ENCODE results near the gene JOSD1. TPM values are rescaled to one million over a fixed set of nuclear protein-coding genes. Genes with fewer than 3 reads are reported as not detected.
"Not testable (repeated sequence)": the region's sequence is repeated elsewhere in the genome, so short reads cannot be mapped to it uniquely, and the experiment has no call there.

JOSD1 gene
- total and polyA plus RNA-seq, 9 donors, result 32.0 to 51.7 (median 37.8) TPM

- Histone ChIP-seq H3K27me3 (ENCODE audit: control insufficient read depth, insufficient read depth, low read length) (no peaks in the 10 kb centered on the region), H3K4me3 (ENCODE audit: low read length) (peak overlapping the region; percentile 88), H3K36me3 (ENCODE audit: control insufficient read depth, insufficient read depth, low read length) (no peaks in the 10 kb centered on the region), H3K4me1 (ENCODE audit: control insufficient read depth, insufficient read depth, low read length) (peaks cover 12% of the 10 kb centered on the region), H3K9me3 (replicated peaks; ENCODE audit: control insufficient read depth, low read depth, low read length) (no peaks in the 10 kb centered on the region), H3K27ac (ENCODE audit: low read length) (peak overlapping the region; percentile 81)
- peak; percentile 25 for DNase-seq
- 22% methylated on average over 7 of the region's 16 CpGs for WGBS (ENCODE audit: insufficient coverage)
Observed at GRCh38 chr22:38657045-38657909, 43.5 kb downstream of the JOSD1 start.

GRCh38 chr22:38656256-38657044 lies 44.3 kb downstream of the JOSD1 start, which contains the start of the genes CBY1 and FAM227A:
Gene CBY1 (plus strand): TSS chr22:38656638. CDS start chr22:38668055, 11,417 bp downstream.
Gene FAM227A (minus strand): TSS chr22:38656392. CDS start chr22:38650168, 6,224 bp downstream.
- H3K9me3 ChIP-seq (replicated peaks; ENCODE audit: control insufficient read depth, low read depth, low read length), result no peaks in the 10 kb centered on the region
- WGBS (ENCODE audit: insufficient coverage), result under 1% methylated on average over 64 of the region's 66 CpGs
- peak within 1 kb of the TSS; percentile 81 for H3K27ac ChIP-seq (ENCODE audit: low read length)
- H3K4me3 ChIP-seq (ENCODE audit: low read length), result peak within 1 kb of the TSS; percentile 88
- H3K4me1 ChIP-seq (ENCODE audit: control insufficient read depth, insufficient read depth, low read length), result peaks cover 12% of the 10 kb centered on the region
- no peaks in the 10 kb centered on the region for H3K27me3 ChIP-seq (ENCODE audit: control insufficient read depth, insufficient read depth, low read length)
- H3K36me3 ChIP-seq (ENCODE audit: control insufficient read depth, insufficient read depth, low read length), result no peaks in the 10 kb centered on the region
- DNase-seq, result peak; percentile 95

- WGBS (ENCODE audit: insufficient coverage), result under 1% methylated on average over 19 of the region's 22 CpGs
- Histone ChIP-seq H3K9me3 (replicated peaks; ENCODE audit: control insufficient read depth, low read depth, low read length) (no peaks in the 10 kb centered on the region), H3K27me3 (ENCODE audit: control insufficient read depth, insufficient read depth, low read length) (no peaks in the 10 kb centered on the region), H3K27ac (ENCODE audit: low read length) (peak overlapping the region; percentile 81), H3K36me3 (ENCODE audit: control insufficient read depth, insufficient read depth, low read length) (no peaks in the 10 kb centered on the region), H3K4me1 (ENCODE audit: control insufficient read depth, insufficient read depth, low read length) (peaks cover 12% of the 10 kb centered on the region), H3K4me3 (ENCODE audit: low read length) (peak overlapping the region; percentile 88)
- no peak for DNase-seq
Observed at GRCh38 chr22:38655519-38656255, 45.1 kb downstream of the JOSD1 start.

- Histone ChIP-seq H3K27ac (ENCODE audit: low read length) (no peak overlapping the region), H3K4me1 (ENCODE audit: control insufficient read depth, insufficient read depth, low read length) (peaks cover 12% of the 10 kb centered on the region), H3K36me3 (ENCODE audit: control insufficient read depth, insufficient read depth, low read length) (no peaks in the 10 kb centered on the region), H3K27me3 (ENCODE audit: control insufficient read depth, insufficient read depth, low read length) (no peaks in the 10 kb centered on the region), H3K9me3 (replicated peaks; ENCODE audit: control insufficient read depth, low read depth, low read length) (no peaks in the 10 kb centered on the region), H3K4me3 (ENCODE audit: low read length) (no peak overlapping the region)
- 97% methylated on average over 3 of the region's 8 CpGs for WGBS (ENCODE audit: insufficient coverage)
- no peak for DNase-seq
Observed at GRCh38 chr22:38653741-38654140, 47.0 kb downstream of the JOSD1 start.

GRCh38 chr22:38652859-38653258 lies 47.9 kb downstream of the JOSD1 start:
- Histone ChIP-seq H3K36me3 (ENCODE audit: control insufficient read depth, insufficient read depth, low read length) (no peaks in the 10 kb centered on the region), H3K27ac (ENCODE audit: low read length) (no peak overlapping the region), H3K4me3 (ENCODE audit: low read length) (no peak overlapping the region), H3K4me1 (ENCODE audit: control insufficient read depth, insufficient read depth, low read length) (peaks cover 12% of the 10 kb centered on the region), H3K27me3 (ENCODE audit: control insufficient read depth, insufficient read depth, low read length) (no peaks in the 10 kb centered on the region), H3K9me3 (replicated peaks; ENCODE audit: control insufficient read depth, low read depth, low read length) (no peaks in the 10 kb centered on the region)
- DNase-seq, result no peak

GRCh38 chr22:38649841-38650522 lies 50.8 kb downstream of the JOSD1 start:
- WGBS (ENCODE audit: insufficient coverage), result 75% methylated on average over 2 of the region's 5 CpGs

GRCh38 chr22:38645430-38645829 lies 55.3 kb downstream of the JOSD1 start:
- Histone ChIP-seq H3K9me3 (replicated peaks; ENCODE audit: control insufficient read depth, low read depth, low read length) (no peaks in the 10 kb centered on the region), H3K27me3 (ENCODE audit: control insufficient read depth, insufficient read depth, low read length) (no peaks in the 10 kb centered on the region), H3K4me3 (ENCODE audit: low read length) (no peak overlapping the region), H3K36me3 (ENCODE audit: control insufficient read depth, insufficient read depth, low read length) (no peaks in the 10 kb centered on the region), H3K27ac (ENCODE audit: low read length) (no peak overlapping the region), H3K4me1 (ENCODE audit: control insufficient read depth, insufficient read depth, low read length) (no peaks in the 10 kb centered on the region)
- 100% methylated on average over 2 of the region's 6 CpGs for WGBS (ENCODE audit: insufficient coverage)
- no peak for DNase-seq

More at GRCh38 chr22:38649841-38650522, 50.8 kb downstream of the JOSD1 start:
- H3K27ac ChIP-seq (ENCODE audit: low read length), result no peak overlapping the region
- H3K4me1 ChIP-seq (ENCODE audit: control insufficient read depth, insufficient read depth, low read length), result no peaks in the 10 kb centered on the region
- no peak overlapping the region for H3K4me3 ChIP-seq (ENCODE audit: low read length)
- no peaks in the 10 kb centered on the region for H3K27me3 ChIP-seq (ENCODE audit: control insufficient read depth, insufficient read depth, low read length)
- H3K36me3 ChIP-seq (ENCODE audit: control insufficient read depth, insufficient read depth, low read length), result no peaks in the 10 kb centered on the region
- DNase-seq, result no peak
- H3K9me3 ChIP-seq (replicated peaks; ENCODE audit: control insufficient read depth, low read depth, low read length), result no peaks in the 10 kb centered on the region

GRCh38 chr22:38644245-38644644 lies 56.5 kb downstream of the JOSD1 start:
- DNase-seq; H3K9me3 ChIP-seq (replicated peaks; ENCODE audit: control insufficient read depth, low read depth, low read length); H3K4me3 ChIP-seq (ENCODE audit: low read length); H3K36me3 ChIP-seq (ENCODE audit: control insufficient read depth, insufficient read depth, low read length); H3K27me3 ChIP-seq (ENCODE audit: control insufficient read depth, insufficient read depth, low read length); H3K4me1 ChIP-seq (ENCODE audit: control insufficient read depth, insufficient read depth, low read length); H3K27ac ChIP-seq (ENCODE audit: low read length): not testable (repeated sequence)
- WGBS (ENCODE audit: insufficient coverage), result 90% methylated on average over 2 of the region's 5 CpGs

GRCh38 chr22:38641476-38642040 lies 59.2 kb downstream of the JOSD1 start:
- Histone ChIP-seq H3K36me3 (ENCODE audit: control insufficient read depth, insufficient read depth, low read length) (no peaks in the 10 kb centered on the region), H3K27me3 (ENCODE audit: control insufficient read depth, insufficient read depth, low read length) (no peaks in the 10 kb centered on the region), H3K4me3 (ENCODE audit: low read length) (no peak overlapping the region), H3K27ac (ENCODE audit: low read length) (no peak overlapping the region), H3K4me1 (ENCODE audit: control insufficient read depth, insufficient read depth, low read length) (no peaks in the 10 kb centered on the region), H3K9me3 (replicated peaks; ENCODE audit: control insufficient read depth, low read depth, low read length) (no peaks in the 10 kb centered on the region)
- DNase-seq, result no peak
- 96% methylated on average over 3 of the region's 13 CpGs for WGBS (ENCODE audit: insufficient coverage)
